ENCODE data around the gene PDSS2.
"Not testable (repeated sequence)": the region's sequence is repeated elsewhere in the genome, so short reads cannot be mapped to it uniquely, and the experiment has no call there.

Gene PDSS2

DNA sequence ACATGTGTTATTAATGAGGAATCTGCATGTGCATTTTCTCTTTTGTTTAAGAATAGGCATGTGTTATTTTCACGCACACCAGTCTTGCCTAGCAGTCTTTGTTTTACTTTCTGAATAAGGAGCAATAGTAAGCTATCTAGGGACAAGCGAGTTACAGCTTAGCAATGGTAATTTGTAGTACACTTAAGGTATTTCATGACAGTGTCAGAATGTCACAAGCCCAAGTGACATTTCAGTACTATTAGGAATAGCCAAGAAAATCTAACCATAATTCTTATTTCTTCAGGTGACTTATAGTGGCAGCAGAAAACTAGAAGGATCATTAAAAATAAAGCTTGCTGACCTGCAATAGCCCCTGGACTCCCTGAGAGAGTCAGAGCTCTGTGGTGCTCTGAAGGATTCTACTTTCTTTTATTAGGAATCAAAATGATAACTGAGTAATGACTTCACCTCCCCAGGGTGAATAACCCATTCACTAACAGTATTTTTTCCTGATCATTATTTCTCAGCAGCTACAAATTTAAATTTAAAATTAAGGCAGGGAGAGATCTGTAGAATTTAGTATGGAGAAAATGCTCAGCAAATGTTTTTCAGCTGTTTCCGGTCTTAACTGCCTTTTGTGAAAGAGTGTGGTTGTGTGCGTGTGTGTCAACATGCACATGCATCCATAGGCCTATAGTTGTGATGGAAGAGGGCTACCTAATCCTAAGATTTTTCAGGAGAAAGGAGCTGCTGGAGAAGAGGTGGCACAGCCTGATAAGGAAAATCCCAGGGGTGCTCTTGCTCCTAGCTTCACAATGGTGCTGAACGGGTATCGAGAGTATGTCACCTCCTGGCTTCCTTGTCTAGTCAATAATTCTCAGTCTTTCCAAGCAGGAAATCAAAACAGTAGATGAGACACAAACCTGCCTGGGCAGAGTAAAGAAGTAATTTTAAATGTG is 254.0 kb downstream of the PDSS2 start:
- in situ Hi-C loops (cut with MboI; ENCODE audit: low sequenced_read_pairs, unreplicated experiment): no loop called here
- no peak for DNase-seq (ENCODE audit: low spot score)
- no peak for TF ChIP-seq CTCF (IDR thresholded peaks at IDR 0.05; ENCODE audit: borderline replicate concordance, control extremely low read depth, extremely low read depth, insufficient read depth, missing control alignments)

- DNase-seq (ENCODE audit: low spot score): no peak
- in situ Hi-C loops (cut with MboI; ENCODE audit: low sequenced_read_pairs, unreplicated experiment): no loop called here
- TF ChIP-seq CTCF (IDR thresholded peaks at IDR 0.05; ENCODE audit: borderline replicate concordance, control extremely low read depth, extremely low read depth, insufficient read depth, missing control alignments): no peak
Observed at GRCh38 chr6:107202876-107203468, 256.4 kb downstream of the PDSS2 start.

DNA sequence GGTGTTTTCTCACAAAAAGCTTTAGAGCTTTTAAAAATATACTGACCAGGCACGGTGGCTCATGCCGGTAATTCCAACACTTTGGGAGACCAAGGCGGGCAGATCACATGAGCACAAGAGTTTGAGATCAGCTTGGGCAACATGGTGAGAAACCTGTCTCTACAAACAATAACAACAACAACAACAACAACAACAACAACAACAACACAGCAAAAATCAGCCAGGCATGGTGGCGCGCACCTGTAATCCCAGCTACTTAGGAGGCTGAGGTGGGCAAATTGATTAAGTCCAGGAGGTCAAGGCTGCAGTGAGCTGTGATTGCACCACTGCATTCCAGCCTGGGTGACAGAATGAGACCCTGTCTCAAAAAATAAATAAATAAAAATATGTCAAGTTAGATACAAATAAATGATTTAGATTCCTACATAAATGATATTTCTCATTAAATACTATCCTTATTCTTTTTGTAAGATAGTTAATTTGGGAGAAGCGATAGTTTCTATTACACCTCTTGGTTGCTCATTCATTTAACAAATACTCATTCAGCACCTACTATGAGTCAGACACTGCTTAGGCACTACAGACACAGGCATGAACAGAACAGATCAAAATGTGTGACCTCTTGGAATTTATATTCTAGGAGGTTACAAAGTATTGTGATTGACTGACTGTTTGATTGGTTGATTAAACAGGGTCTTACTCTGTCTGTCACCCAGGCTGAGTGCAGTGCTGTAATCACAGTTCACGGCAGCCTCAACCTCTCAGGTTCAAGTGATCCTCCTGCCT is 260.5 kb downstream of the PDSS2 start:
- no peak for DNase-seq (ENCODE audit: low spot score)
- TF ChIP-seq CTCF (IDR thresholded peaks at IDR 0.05; ENCODE audit: borderline replicate concordance, control extremely low read depth, extremely low read depth, insufficient read depth, missing control alignments): no peak
- in situ Hi-C loops (cut with MboI; ENCODE audit: low sequenced_read_pairs, unreplicated experiment): no loop called here

- TF ChIP-seq CTCF (IDR thresholded peaks at IDR 0.05; ENCODE audit: borderline replicate concordance, control extremely low read depth, extremely low read depth, insufficient read depth, missing control alignments): no peak
- no peak for DNase-seq (ENCODE audit: low spot score)
- in situ Hi-C loops (cut with MboI; ENCODE audit: low sequenced_read_pairs, unreplicated experiment): no loop called here
Observed at GRCh38 chr6:107196152-107196551, 263.2 kb downstream of the PDSS2 start.

DNA sequence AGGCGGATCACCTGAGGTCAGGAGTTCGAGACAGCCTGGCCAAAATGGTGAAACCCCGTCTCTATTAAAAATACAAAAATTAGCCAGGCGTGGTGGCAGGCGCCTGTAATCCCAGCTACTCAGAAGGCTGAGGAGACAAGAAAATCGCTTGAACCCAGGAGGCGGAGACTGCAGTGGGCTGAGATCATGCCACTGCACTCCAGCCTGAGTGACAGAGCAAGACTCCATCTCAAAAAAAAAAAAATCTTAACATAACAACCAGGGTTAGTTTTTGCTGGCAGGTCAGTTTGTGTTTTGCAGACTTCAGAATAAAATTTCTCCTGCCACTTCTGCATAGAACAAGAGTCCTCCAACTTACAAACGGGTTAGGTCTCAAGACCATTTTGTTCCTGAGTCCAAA is 264.6 kb downstream of the PDSS2 start:
- DNase-seq (ENCODE audit: low spot score); in situ Hi-C loops (cut with MboI; ENCODE audit: low sequenced_read_pairs, unreplicated experiment): not testable (repeated sequence)

- TF ChIP-seq CTCF (IDR thresholded peaks at IDR 0.05; ENCODE audit: borderline replicate concordance, control extremely low read depth, extremely low read depth, insufficient read depth, missing control alignments): no peak
- DNase-seq (ENCODE audit: low spot score): no peak
- in situ Hi-C loops (cut with MboI; ENCODE audit: low sequenced_read_pairs, unreplicated experiment): no loop called here
Observed at GRCh38 chr6:107192830-107193229, 266.5 kb downstream of the PDSS2 start.

Measured in GM13976 (cell line).